ENCODE data around the gene CAPZA1.

DNA sequence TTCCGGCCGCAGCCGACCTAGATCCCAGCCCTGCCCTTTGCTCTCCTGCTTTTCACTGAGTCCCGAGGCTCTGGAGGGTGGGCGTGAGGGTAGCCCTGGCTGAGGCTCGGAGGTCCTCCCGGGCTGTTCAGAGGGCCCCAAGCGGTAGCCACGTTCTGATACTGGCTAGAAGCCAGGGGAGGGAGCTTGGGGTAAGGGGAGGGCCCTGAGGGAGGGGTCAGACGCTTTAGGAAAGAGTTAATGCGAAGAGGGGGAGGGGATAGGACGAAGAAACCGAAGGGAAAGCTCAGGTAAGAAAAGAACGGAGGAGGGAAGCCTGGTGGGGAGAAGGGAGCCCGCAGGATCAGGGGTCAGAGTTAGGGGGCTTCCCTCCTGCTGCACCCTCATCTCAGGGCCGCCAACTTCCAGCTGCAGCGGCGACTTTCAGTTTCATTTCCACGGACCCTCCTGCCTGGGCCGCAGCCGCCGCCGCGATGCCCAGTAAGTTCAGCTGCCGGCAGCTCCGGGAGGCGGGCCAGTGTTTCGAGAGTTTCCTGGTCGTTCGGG, 54.9 kb downstream of the CAPZA1 start, which contains the start of gene MOV10:
- TF ChIP-seq, protein P1, sequence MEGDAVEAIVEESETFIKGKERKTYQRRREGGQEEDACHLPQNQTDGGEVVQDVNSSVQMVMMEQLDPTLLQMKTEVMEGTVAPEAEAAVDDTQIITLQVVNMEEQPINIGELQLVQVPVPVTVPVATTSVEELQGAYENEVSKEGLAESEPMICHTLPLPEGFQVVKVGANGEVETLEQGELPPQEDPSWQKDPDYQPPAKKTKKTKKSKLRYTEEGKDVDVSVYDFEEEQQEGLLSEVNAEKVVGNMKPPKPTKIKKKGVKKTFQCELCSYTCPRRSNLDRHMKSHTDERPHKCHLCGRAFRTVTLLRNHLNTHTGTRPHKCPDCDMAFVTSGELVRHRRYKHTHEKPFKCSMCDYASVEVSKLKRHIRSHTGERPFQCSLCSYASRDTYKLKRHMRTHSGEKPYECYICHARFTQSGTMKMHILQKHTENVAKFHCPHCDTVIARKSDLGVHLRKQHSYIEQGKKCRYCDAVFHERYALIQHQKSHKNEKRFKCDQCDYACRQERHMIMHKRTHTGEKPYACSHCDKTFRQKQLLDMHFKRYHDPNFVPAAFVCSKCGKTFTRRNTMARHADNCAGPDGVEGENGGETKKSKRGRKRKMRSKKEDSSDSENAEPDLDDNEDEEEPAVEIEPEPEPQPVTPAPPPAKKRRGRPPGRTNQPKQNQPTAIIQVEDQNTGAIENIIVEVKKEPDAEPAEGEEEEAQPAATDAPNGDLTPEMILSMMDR (conservative IDR thresholded peaks at IDR 0.05 in 1 of 2, IDR thresholded peaks at IDR 0.05 in 1 of 2; ENCODE audit: extremely low read depth in 1 of 2, insufficient read depth in 1 of 2, low read depth in 1 of 2, low read length in 2 of 2): peak in 1 of 2 donors; percentile 13
- no peak for TF ChIP-seq EZH2 (IDR thresholded peaks at IDR 0.05; ENCODE audit: borderline replicate concordance, low read length)

All from mammary epithelial cell (primary cell).